CD4-positive, alpha-beta T cell treated with Interleukin-4 for 1 hour (primary cell): ENCODE data around the gene PLA2G12A.

Source experiments
- DNase-seq, 2 donors: peaks; one replicate each; pipeline ENCODE4 v3.0.0-alpha.2; 2020 to 2022

PLA2G12A gene

GRCh38 chr4:109676886-109677285 is 53.0 kb downstream of the PLA2G12A start:
- DNase-seq, result peak in 1 of 2 donors; percentile 6

DNA sequence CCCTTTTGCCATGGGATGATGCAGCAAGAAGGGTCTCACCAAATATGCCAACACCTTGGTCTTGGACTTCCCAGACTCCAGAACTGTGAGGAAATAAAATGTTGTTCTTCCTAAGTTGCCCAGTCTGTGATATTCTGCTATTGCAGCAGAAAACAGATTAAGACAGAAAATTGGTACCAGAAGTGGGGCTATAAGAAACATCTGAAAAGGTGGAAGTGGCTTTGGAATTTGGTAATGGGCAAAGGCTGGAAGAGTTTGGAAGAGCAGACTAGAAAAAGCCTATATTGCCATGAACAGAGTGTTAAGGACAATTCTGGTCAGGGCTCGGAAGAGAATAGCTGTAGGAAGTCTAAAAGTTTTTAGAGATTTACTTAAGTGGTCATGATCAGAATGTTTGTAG is 54.0 kb downstream of the PLA2G12A start:
- DNase-seq, result no peak

DNA sequence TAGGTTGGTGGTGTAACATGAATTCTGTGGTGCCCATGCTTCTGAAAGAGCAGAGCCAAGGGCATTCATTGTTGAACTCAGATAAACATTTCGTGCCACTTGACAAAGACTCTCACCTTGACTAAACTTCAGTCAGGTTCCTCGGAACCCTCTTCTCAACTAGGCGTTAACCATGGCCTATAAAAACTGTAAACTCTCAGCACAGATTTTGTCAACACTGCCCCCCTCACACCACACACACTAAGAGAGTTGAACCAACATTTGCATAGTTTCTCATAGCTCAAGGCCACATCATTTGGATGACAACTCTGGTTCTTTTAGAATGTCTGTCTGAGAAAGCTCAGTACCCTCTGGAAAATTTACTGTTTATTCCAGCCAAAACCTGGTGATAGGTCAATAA is 54.7 kb downstream of the PLA2G12A start:
- no peak for DNase-seq

- no peak for DNase-seq
Measured at GRCh38 chr4:109673303-109673702, 56.6 kb downstream of the PLA2G12A start.

- no peak for DNase-seq
Measured at GRCh38 chr4:109672169-109672930, 57.5 kb downstream of the PLA2G12A start.

DNA sequence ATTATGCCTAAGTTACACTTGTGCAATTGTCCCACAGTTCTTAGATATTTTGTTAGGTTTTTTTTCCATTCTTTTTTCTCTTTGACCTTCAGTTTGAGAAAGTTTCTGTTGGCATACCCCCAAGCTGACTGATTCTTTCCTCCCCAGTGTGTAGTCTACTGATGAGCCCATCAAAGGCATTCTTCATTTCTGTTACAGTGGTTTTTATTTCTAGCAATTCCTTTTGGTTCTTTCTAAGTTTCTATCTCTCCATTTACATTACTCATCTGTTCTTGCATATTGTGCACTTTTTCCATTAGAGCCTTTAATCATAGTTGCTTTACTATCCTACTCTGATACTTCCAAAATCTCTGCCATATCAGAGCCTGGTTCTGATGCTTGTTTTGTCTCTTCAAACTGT is 58.5 kb downstream of the PLA2G12A start:
- DNase-seq, result no peak

DNA sequence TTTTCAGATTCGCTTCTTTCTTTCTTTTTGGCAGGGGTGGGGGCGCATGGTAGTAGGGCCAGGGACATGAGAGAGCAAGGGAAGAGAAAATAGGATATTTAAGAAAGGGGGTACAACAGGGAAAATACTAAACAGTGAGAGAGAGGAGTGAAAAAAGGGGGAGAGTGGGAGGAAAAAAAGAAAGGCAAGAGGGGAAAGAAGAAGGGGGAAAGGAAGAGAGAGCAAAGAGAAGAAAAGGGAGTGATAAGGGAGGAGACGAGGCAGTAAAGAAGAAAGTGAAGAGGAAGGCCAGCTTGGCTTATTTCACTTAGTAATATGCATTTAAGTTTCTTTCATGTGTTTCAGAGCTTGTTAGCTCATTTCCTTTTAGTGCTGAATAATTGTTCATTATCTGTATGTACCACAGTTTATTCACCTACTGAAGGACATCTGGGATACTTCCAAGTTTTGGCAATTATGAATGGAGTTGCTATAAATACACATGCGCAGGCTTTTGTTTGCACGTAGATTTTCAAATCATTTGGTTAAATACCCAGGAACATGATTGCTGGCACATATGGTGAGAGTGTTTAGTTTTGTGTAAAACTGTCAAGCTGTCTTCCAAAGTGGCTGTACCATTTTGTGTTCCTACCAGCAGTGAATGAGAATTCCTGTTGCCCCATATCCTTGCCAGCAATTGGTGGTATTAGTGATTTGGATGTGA is 63.9 kb downstream of the PLA2G12A start:
- DNase-seq, result no peak

GRCh38 chr4:109662771-109663170 is 67.1 kb downstream of the PLA2G12A start:
- no peak for DNase-seq

GRCh38 chr4:109662116-109662515 is 67.8 kb downstream of the PLA2G12A start:
- DNase-seq, result no peak
